Activated naive CD8-positive, alpha-beta T cell treated with anti-CD3 and anti-CD28 coated beads, Interleukin-2, amount 50 U/mL, for 16 hours (primary cell): ENCODE measurements around the gene PODXL2.
"Not testable (repeated sequence)": the region's sequence is repeated elsewhere in the genome, so short reads cannot be mapped to it uniquely, and the experiment has no call there.

ENCODE experiments used
- DNase-seq: peaks from one replicate; pipeline ENCODE4 v3.0.0-alpha.2; 2020; ENCODE audit warnings: low read depth, low spot score

Gene PODXL2

DNA sequence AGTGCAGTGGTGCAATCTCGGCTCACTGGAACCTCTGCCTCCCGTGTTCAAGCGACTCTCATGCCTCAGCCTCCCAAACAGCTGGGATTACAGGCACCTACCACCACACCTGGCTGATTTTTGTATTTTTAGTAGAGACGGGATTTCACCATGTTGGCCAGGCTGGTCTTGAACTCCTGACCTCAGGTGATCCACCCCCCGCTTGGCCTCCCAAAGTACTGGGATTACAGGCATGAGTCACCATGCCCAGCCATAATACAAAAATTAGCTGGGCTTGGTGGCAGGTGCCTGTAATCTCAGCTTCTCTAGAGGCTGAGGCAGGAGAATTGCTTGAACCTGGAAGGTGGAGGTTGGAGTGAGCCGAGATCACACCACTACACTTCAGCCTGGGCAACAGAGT, 26.0 kb downstream of the PODXL2 start:
- DNase-seq: not testable (repeated sequence)

DNA sequence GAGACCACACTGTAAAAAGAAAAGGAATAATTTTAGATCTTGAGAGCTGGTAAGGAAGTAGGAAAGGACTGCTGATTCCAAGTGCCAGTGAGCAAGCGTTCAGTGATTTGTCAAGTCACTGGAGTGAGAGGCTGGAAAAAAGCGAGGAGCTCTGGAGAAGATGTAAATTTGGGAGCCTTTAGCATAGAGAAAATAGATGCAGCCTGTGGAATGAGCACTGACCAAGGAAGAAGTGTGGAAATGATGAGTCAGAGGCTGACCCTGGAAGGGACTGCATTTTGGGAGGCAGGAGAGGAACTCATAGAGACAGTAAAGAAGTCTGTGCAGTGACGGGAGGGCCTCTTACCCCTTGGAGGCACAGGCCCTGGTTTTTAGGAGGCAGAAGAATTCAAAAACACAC, 26.7 kb downstream of the PODXL2 start:
- no peak for DNase-seq

DNA sequence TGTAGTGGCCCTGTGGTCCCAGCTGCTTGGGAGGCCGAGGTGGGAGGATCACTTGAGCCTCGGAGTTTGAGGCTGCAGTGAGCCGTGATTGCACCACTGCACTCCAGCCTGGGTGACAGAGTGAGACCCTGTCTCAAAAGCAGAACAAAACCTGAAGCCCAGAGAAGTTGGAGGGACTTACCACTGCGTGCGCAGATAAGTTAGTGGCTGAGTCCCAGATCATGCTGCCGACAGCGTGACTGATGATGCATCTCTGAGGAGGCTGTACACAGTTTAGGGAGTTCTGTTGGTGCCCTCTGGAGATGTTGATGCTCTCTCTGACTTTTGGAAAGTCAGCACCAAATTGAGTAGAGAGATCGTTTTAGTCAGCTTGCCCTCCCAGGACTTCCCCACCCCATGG, 27.9 kb downstream of the PODXL2 start:
- DNase-seq: no peak

DNA sequence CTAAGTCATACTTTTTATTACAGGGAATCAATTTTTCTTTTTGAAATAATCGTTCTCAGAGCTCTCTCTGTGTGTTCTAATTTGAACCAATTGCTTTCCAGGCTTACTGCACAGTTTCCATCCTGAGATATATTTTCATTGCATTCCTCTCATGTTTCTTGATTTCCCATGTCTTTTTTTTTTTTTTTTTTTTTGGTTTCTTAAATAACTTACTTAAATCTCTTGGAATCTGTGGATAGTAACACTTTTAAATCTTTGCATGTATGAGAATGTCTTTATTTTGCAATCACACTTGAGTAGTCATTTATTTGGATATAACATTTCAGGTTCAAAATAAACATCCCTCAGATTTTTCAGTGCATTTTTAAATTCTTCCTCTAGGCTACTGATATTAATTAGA, 29.2 kb downstream of the PODXL2 start:
- DNase-seq: no peak

DNA sequence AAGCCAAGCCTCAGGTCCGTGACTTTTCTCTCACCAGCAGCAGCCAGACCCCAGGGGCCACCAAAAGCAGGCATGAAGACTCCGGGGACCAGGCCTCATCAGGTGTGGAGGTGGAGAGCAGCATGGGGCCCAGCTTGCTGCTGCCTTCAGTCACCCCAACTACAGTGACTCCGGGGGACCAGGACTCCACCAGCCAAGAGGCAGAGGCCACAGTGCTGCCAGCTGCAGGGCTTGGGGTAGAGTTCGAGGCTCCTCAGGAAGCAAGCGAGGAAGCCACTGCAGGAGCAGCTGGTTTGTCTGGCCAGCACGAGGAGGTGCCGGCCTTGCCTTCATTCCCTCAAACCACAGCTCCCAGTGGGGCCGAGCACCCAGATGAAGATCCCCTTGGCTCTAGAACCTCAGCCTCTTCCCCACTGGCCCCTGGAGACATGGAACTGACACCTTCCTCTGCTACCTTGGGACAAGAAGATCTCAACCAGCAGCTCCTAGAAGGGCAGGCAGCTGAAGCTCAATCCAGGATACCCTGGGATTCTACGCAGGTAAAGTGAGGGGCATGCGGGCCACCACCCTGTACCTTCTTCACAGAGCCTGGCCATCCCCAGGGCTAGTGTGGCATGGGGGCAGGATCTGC, 31.8 kb downstream of the PODXL2 start:
- no peak for DNase-seq

DNA sequence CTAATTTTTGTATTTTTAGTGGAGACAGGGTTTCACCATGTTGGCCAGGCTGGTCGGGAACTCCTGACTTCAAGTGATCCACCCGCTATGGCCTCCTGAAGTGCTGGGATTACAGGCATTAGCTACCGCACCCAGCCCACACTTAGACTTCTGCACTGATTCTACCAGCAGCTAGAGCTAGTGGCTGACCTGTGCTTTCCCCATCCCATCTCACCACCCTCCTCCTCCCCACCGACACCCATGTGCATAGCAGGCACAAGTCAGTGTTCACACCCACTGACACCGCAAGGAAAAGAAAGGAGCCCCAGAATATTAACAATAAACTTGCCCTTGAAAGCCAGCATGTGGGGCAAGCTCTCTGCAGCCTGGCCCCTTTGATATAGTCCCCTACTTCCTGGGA, 32.6 kb downstream of the PODXL2 start:
- DNase-seq: no peak

DNA sequence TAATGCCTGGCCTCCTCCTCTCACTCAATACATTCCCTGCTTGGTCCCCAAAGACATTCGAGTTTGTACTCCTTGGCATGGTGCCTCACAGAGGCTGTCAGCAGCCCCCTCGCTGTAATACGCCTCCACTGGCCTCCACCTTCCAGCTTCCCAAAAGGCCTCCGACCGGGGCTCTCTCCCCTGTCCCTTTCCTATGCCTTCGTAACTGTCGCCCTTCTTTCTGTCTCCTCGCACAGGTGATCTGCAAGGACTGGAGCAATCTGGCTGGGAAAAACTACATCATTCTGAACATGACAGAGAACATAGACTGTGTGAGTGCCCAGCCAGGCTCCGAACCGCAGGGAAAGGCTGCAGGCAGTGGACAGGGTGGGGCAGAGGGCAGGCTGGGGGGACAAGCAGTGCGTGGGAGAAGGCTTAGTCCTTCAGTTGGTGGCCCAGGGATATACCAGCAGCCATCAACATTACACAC, 33.0 kb downstream of the PODXL2 start:
- DNase-seq: no peak

DNA sequence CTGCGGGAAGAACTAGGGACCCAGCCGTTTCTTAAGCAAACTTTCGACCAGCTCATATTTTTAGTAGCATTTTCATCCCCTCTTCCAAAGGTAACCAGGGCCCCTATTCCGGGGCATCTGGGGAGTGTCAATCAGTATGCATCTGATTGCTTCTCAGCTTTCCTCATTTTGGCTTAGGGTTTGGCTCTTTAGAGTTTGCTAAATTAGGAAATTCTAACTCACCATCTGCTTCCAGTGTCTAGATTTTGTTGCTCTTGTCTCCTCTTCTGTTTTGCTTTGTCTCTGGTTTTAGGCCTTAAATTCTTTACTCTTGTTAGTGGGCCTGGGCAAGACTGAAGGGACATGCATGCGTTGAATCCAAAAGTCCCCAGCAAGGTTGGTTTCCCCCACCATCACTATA, 34.2 kb downstream of the PODXL2 start:
- no peak for DNase-seq

DNA sequence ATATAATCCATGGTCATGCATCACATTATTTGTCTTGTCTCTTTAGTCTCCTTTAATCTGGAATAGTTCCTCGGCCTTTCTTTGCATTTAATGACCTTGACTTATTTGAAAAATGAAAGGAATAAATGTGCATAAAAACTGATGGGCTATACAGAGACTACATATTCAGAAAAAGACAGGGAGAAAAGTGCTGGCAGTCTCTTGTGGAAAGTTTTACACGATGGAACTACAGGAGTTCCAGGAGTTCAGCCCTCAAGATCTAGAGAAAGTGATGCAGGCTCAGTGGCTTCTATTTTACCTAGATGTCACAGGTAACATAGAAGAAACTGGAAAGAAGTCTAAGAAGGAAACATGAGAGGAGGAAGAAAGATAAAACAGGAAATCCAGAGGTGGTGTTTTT, 36.2 kb downstream of the PODXL2 start:
- DNase-seq: no peak

DNA sequence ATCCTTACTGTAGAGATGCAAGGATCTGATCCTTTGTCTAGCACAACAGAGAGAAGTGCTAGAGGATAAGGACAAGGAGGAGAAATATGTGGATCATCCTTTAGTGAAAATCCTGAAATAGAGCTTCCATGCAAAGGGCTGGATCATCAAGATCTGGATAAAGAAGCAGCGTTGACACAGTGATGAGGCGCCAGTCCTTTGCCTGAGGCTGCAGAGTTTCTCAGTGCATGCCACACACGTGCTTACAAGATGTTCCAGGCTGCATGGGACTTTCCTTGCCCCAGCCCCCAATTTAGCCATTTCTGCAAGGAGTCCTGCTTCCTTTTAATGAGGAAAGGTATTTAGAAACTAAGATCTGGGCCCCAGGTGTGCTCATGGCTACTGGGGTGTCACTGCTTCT, 36.6 kb downstream of the PODXL2 start:
- DNase-seq: no peak

DNA sequence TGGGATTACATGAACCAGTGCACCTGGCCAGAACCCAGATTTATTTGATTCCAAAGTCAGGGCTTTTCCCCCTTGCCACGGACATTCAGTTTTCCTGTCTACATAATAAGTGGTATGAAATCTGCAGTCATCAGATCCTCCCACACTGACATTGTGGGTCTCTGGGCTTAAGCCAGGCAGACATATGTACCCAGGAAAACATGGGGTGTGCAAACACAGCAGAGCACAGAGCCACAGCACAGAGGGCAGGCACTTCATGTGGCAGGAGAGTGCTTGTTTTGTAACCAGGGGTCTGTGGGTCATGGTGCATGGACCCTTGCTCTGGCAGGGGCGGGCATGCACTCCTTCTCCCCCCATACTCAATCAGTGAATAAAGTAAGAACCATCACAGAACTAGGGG, 37.7 kb downstream of the PODXL2 start:
- DNase-seq: no peak

DNA sequence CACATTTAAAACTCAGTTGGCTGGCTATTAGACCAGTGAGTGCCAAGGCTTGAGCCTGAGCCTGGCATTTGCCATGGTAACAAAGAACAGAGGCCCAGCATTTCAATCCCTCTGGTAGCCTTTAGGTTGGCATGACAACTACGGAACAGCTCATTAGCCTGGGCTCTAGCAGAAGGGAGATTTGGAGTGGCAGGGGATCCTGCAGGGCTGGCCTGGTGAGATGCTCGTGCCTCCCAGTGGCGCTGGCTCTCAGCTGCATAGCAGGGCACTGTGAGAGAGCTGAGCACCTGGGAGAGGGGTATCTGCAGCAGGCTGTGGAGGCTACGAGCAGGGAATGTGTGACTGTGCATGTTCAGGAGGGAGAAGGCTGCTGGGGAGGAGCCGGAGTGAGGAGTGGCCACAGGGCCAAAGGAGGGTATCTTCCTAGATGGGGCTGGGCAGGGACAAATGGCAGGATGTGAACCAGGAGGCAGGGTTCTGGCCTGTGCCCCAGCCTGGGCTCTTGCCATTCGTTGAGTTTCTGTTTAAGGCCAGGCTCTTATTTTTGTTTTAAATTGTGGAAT, 38.2 kb downstream of the PODXL2 start:
- no peak for DNase-seq

DNA sequence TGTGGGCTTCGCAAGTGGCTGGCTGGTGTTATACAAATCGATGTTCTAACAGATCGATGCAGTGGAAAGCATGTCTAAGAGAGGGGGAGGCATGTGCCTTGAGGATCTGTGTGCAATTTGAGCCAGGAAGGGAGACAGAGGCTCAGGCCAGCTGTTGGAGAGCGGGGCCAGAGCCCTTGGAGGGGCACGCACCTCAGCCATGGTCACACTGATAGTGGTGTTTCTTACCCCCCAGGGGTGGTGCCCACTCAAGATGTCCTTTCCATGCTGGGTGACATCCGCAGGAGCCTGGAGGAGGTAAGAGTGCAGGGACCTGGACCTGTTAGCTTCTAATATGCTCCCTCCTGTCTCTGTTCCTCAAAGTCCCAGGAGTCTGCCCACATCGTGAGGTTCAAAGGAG, 39.9 kb downstream of the PODXL2 start:
- no peak for DNase-seq

DNA sequence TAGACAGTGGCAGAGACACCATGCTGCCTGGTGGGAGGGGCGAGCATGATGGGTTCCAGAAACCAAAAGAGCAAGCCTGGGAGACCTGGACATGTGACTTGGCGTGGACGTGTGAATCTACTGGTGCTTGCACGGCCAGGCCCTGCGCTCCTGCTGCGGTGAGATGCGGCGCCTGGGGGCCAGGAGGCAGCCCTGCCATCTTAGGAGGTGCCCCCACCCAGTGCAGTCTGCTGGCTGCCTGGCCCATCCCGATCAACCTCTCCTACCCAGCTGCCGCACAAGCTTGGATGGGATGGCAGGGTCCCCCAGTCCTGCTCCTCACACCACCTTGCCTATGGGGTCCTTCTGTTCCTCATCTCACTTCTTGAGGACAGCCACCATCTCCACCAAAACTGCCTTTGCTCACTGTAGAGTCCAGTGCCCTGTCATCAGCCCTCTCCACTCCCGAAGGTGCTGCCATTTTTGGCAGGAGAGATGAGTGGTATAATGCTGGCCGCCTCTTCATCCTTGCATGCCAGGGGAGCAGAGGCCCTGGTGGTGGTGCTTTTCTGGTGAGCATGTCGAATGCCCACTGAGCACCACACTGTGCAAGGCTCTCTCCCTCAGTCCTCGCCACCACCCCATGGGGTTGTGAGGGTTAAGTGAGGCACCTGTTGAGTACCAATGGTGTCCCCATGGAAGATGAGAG, 40.7 kb downstream of the PODXL2 start:
- DNase-seq: no peak

DNA sequence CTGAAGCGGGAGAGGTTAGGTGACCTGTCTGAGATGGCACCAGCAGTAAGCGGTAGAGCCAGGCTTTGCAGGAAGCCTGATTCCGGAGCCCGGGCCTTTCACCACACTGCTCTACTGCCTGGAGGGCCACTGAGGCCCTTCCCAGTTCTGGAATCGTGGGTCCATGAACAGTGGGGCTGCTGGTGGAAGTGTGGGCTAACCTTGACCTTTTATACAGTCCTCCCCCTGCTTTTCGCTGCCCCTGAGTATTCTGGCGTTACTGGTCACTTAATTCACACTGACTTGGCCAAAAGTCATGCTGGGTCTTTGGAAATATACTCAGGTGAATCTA, 41.2 kb downstream of the PODXL2 start:
- no peak for DNase-seq

DNA sequence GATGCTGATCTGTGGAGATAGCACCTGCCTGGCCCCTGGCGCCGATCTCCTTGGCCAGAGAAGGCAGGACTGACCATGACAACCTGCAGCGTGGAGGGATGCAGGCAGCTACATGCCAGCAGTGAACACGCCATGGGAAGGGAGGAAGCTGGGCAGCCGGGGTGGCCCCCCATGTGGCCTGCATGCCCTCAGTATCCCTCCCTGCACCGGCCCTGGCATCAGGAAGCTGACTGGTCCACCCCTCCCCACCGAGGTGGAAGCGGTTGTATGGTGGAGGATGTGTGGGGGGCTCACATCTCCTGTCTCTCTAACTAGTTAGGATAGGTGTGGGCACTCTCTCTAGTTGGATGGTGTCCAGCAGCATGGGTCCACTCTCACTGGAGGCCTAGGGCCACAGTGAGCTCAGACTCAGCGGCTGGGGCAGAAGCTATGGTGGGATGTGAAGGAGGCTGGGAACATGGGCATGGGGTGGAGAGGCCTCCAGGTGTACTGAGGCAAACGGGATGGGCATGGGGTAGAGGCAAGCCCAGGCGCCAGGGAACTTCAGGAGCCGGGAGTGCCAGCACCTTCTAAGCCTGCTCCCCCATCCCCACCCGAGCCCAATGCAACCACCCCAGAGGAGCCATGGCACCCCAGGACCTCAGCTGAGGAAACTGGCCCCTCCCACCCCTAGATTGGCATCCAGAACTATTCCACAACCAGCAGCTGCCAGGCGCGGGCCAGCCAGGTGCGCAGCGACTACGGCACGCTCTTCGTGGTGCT, 42.0 kb downstream of the PODXL2 start:
- DNase-seq: no peak

DNA sequence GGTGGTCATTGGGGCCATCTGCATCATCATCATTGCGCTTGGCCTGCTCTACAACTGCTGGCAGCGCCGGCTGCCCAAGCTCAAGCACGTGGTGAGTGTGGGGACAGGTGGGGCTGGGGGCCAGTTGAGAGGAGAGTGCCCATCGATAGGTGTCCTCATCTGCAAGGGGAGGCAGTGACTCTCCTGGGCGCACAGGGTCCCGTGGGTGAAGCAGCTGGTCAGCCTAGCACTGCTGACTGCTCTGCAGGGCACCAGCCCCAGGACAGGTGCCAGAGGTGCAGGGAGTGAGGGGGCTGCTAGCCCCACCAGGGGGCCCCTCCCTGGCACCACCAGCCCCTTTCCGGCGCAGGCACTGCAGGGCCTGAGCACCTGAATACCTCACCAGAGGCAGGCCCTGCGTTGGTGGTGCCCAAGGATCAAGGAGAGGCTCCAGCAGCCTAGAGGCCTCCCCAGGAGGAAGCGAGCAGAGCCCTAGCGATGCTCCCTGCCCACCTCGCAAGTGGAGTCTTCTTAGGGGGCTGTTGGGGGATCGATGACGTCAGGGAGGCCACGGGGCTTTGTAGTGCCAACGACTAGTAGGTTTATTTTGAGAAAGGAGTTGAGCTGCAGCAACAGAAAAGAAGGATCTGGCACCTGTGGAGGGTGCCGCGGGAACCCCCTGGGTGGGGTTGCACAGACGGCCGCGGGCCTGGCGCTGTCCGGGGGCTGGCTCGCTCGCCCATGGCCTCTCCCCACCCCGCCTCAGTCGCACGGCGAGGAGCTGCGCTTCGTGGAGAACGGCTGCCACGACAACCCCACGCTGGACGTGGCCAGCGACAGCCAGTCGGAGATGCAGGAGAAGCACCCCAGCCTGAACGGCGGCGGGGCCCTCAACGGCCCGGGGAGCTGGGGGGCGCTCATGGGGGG, 42.8 kb downstream of the PODXL2 start:
- no peak for DNase-seq

DNA sequence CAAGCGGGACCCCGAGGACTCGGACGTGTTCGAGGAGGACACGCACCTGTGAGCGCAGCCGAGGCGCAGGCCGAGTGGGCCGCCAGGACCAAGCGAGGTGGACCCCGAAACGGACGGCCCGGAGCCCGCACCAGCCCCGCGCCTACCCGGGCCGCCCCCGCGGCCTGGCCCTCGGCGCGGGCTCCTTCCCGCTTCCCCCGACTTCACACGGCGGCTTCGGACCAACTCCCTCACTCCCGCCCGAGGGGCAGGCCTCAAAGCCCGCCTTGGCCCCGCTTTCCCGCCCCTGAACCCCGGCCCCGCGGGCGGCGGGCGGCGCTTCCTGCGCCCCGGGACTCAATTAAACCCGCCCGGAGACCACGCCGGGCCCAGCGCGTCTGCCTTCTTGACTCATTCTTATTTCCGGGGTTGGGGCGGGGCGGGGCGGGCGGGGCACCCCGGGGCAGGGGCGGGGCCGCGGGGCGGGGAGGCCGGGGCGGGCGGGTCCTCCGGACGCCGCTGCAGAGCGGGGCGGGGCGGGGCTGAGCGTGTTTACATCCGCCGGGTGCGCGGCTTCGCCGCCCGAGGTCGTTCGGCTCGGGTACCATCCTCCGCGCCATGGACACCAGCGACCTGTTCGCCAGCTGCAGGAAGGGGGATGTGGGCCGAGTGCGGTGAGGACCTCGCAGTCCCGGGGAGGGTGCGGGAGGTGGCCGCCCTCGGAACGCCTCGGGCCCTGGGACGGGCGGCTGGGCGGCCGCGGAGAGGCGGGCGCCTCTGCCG, 43.6 kb downstream of the PODXL2 start, which contains the start of gene ABTB1:
ABTB1 (plus strand) TSS at position 524 of the 762 bp plus-strand sequence; CDS start at position 598, 74 bp downstream.
- DNase-seq: peak; percentile 76

DNA sequence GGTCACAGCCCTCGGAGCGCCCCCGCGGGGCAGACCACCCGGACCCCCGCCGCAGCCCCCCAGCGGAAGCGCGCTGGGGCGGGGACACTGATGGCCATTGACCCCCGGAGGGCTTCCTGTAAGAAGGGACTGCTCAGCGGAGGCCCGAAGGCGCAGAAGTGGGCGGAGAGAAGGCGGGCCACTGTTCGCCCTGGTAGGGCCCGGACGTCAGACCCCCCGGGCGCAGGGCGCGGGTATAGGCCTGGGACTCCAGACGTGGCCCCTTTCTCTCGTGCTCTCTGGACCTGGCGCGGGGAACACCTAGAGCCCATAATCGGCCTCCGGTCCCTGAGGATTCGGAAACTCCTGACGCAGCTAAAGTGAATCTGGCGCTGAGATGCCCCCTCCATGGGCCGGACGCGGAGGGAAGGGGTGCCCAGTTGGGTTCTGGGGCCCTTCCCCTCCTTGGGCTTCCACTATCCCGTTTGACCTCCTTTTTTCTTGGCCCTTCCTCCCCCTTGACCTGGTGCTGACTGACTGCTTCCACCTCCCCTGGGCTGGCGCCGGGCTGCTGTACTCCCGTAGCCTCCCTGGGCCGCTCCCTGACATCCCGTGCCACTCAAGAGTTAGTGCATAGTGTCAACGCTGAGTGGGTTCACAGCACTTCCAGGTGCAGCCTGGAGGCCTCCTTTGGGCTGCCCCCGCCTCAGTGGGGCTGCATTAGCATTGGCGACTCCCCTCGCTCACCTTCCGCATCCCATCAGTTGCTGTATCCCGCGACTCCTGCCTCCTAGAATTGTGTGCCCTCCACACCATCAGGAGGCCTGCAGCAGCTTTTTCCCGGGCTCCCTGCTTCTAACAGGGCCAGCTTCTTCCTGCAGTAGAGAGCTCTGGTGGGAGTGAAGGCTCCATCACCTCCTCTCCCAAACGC, 44.5 kb downstream of the PODXL2 start:
- no peak for DNase-seq
